ENCODE measurements around the gene MRI1. TPM values are rescaled to one million over a fixed set of nuclear protein-coding genes. Genes with fewer than 3 reads are reported as not detected.

Gene MRI1
- total RNA-seq, 2 experiments from 2014 or later, result 63.5 to 65.3 TPM

Other genes starting within 250 kb of the MRI1 start
- gene C19orf53, start 9.9 kb downstream of the MRI1 start, total RNA-seq, result 10 to 100 TPM; 85.2 to 88.1 TPM
- gene ZSWIM4, start 30.9 kb downstream of the MRI1 start, total RNA-seq, result 1 to 10 TPM; 9.6 to 9.9 TPM
- gene NANOS3, start 112.6 kb downstream of the MRI1 start, total RNA-seq, result 1 to 10 TPM in 1 of 2 experiments, not detected in 1; 2.3 TPM
- gene BRME1, start 141.6 kb downstream of the MRI1 start, total RNA-seq, result 1 to 10 TPM; 5.5 to 7.2 TPM
- 10 to 100 TPM; 34.7 to 34.8 TPM for gene CC2D1A, start 141.7 kb downstream of the MRI1 start, total RNA-seq
- 1 to 10 TPM; 1.2 to 1.4 TPM for gene PODNL1, start 173.9 kb downstream of the MRI1 start, total RNA-seq
- gene DCAF15, start 188.0 kb downstream of the MRI1 start, total RNA-seq, result 100 to 1,000 TPM; 105 to 106 TPM
- 10 to 100 TPM; 17.7 to 22.2 TPM for gene RFX1, start 241.8 kb downstream of the MRI1 start, total RNA-seq

Data from activated naive CD8-positive, alpha-beta T cell treated with anti-CD3 and anti-CD28 coated beads, Interleukin-2, amount 10 ng/mL, durations not matched to agents 7 days and 5 days (primary cell).